Cerebellar cortex (tissue), 1 donor: ENCODE measurements around the gene OR5M8.

ENCODE experiments used
- DNase-seq: peaks from one replicate; pipeline ENCODE4 v3.0.0-alpha.2; 2015; ENCODE audit warnings: low spot score

The OR5M8 gene

GRCh38 chr11:56491270-56491669, at the start of gene OR5M8:
Gene OR5M8 (minus strand): TSS chr11:56491370. CDS start chr11:56491370, 0 bp downstream.
- no peak for DNase-seq

GRCh38 chr11:56533054-56533740, 42.0 kb upstream of the OR5M8 start:
- no peak for DNase-seq

- DNase-seq, result no peak
Measured at GRCh38 chr11:56531856-56532255, 40.7 kb upstream of the OR5M8 start.

DNA sequence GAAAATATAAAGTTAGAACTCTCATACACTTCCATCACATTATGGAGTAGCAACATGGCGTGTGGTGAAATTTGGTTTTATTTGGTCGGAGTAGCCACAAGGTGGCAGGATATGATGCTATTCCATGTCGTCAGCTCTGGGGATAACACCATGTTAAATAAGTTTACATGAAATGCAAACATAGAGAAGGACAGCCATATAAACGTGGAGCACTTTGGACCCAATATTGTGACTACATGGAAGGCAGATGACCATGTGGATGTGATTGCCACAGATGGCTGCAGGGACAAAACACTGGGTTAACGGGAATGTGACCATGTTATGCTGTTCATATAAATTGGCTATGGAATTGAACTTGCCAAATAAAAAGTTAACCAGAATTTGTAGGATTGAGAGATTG, 30.8 kb upstream of the OR5M8 start:
- no peak for DNase-seq

GRCh38 chr11:56513280-56513679, 22.1 kb upstream of the OR5M8 start:
- DNase-seq, result no peak

GRCh38 chr11:56509439-56509838, 18.3 kb upstream of the OR5M8 start:
- DNase-seq, result no peak

DNA sequence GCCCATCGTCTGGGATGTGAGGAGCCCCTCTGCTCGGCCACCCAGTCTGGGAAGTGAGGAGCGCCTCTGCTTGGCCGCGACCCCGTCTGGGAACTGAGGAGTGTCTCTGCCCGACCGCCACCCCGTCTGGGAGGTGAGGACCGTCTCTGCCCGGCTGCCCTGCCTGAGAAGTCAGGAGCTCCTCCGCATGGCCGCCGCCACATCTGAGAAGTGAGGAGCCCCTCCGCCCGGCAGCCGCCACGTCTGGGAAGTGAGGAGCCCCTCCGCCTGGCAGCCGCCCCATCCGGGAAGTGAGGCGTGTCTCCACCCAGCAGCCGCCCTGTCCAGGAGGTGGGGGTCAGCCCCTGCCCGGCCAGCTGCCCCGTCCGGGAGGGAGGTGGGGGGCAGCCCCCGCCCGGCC, 5.8 kb upstream of the OR5M8 start:
- DNase-seq, result no peak

DNA sequence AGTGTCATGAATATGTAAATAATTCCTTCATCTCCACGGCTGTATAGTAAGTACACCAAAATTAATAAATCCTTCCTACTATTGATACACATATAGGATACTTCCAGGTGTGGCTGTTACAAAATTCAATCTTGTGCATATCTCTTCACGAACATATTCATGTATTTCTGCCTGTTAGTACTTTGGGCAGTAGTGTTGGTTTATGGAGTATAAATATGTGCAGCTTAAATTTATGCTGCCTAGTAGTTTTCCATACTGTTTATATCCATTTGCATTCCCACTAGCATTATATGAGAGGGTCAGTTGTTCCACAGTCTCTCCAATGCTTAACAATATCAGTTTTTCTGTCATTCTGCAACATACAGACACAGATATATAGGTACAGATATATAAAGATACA, 3.9 kb upstream of the OR5M8 start:
- DNase-seq, result no peak

GRCh38 chr11:56486801-56487200, 4.4 kb downstream of the OR5M8 start:
- DNase-seq, result no peak

DNA sequence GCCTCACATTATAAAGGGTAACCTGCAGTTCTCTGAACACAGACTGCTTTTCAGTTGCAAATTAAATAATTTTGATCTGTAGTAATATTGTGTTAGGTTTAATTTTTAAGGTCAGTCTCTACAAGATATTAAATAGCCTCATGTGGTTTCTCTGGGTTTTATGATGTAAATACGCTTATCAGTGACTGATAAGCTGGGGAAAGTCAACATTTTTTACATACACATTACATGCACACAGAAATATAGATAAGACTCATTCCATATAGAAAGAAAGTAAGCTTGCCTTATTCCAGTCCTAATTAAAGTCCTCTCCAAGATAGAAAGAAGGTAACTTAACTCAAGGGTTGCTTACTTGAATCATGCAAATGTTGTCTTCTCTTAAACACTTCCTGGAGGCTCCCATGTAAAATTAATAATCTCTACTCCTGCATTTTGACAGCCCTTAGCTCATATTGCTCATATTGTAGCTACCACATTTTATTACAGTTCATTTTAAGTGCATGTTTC, 16.4 kb downstream of the OR5M8 start:
- no peak for DNase-seq

DNA sequence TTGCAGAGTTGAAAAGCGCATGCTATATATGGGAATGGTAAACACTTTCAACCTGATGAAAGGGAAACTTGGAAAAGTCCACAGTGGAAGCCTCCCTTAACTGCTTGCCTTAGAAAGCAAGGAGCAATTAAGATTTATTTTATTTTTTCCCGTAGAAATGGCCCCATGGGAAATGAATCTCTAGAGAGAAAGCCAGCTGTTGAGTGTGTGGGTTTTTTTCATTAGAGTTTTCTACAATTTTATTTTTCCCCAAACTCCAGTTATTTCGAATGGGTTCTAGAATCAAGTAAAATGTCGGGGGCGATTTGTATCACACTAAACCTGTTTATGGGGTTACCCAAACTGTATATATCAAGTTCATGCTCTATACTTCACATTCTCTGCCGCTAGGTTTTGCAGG, 17.9 kb downstream of the OR5M8 start, which contains the start of gene OR5M3:
OR5M3 (minus strand) TSS at position 101 of the 400 bp plus-strand sequence. CDS start 2,855 bp downstream, outside the sequence.
- no peak for DNase-seq

DNA sequence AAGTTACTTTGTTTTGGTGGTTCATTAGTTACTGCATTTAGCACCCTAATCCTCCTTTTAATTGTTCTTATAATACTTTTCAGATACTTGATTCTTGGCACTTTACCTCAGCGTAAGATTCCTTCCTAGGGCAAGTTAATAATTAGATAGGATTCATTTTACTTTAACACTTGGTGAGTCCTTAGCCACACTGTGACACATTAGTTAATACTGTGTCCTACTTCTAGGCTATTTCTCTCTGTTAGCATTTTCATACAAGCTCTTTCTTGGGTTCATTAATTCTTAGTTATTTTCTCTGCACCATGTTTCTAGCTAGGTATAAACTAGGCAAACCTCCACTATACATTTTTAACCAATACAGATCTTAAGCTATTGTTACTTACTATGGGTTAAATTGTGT, 34.1 kb downstream of the OR5M8 start:
- no peak for DNase-seq

DNA sequence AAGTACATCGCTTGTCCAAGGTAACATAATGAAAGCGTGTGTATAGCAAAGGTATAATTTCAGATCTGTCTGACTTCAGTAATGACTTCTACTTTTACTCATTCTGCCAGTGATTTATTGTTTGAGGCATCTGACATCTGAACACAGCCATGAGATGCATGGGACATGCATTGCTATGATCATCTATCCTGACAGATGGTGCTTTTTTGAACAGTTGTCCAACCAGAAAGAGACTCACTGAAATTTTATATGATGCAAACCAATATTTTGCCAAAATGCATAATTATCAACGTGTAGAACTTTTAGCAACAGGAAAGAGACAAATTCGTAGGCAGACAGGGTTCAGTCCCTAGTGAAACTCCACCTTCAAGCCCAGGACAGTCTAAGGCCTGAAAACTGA, 37.6 kb downstream of the OR5M8 start:
- no peak for DNase-seq
